GM08714 (cell line): ENCODE results near the gene STPG2.

Experiments used
- H3K4me3 ChIP-seq: fragments of 200-500 bp; sonication (Bioruptor generic); 2 replicates; pipeline ENCODE4 v1.5.1; 2014; ENCODE audit warnings: mild to moderate bottlenecking, low read length, inconsistent platforms
- ZNF274 ChIP-seq: IDR thresholded peaks from 2 replicates; pipeline ENCODE4 v1.6.1; 2012; ENCODE audit warnings: mild to moderate bottlenecking, low read depth, low read length

Gene STPG2

GRCh38 chr4:98117363-98117762, 25.9 kb downstream of the STPG2 start:
- H3K4me3 ChIP-seq = no peak overlapping the region
- no peak for TF ChIP-seq ZNF274

GRCh38 chr4:98113012-98113411, 30.3 kb downstream of the STPG2 start:
- no peak for TF ChIP-seq ZNF274
- H3K4me3 ChIP-seq = no peak overlapping the region

- H3K4me3 ChIP-seq = no peak overlapping the region
- TF ChIP-seq ZNF274 = no peak
Observed at GRCh38 chr4:98110929-98111328, 32.3 kb downstream of the STPG2 start.

- H3K4me3 ChIP-seq = no peak overlapping the region
- TF ChIP-seq ZNF274 = no peak
Observed at GRCh38 chr4:98110214-98110613, 33.1 kb downstream of the STPG2 start.

GRCh38 chr4:98102660-98103059, 40.6 kb downstream of the STPG2 start:
- H3K4me3 ChIP-seq = no peak overlapping the region

GRCh38 chr4:98101988-98102387, 41.3 kb downstream of the STPG2 start:
- H3K4me3 ChIP-seq = no peak overlapping the region
- no peak for TF ChIP-seq ZNF274

More at GRCh38 chr4:98102660-98103059, 40.6 kb downstream of the STPG2 start:
- TF ChIP-seq ZNF274 = no peak

- H3K4me3 ChIP-seq = no peak overlapping the region
Observed at GRCh38 chr4:98098764-98099163, 44.5 kb downstream of the STPG2 start.

GRCh38 chr4:98094118-98094517, 49.2 kb downstream of the STPG2 start:
- TF ChIP-seq ZNF274 = no peak
- H3K4me3 ChIP-seq = no peak overlapping the region

More at GRCh38 chr4:98098764-98099163, 44.5 kb downstream of the STPG2 start:
- TF ChIP-seq ZNF274 = no peak

GRCh38 chr4:98093662-98094061, 49.6 kb downstream of the STPG2 start:
- no peak overlapping the region for H3K4me3 ChIP-seq
- TF ChIP-seq ZNF274 = no peak

GRCh38 chr4:98092833-98093439, 50.3 kb downstream of the STPG2 start:
- TF ChIP-seq ZNF274 = no peak
- no peak overlapping the region for H3K4me3 ChIP-seq

- no peak overlapping the region for H3K4me3 ChIP-seq
- no peak for TF ChIP-seq ZNF274
Observed at GRCh38 chr4:98081936-98082335, 61.3 kb downstream of the STPG2 start.

- no peak overlapping the region for H3K4me3 ChIP-seq
- TF ChIP-seq ZNF274 = no peak
Observed at GRCh38 chr4:98068495-98068894, 74.8 kb downstream of the STPG2 start.

GRCh38 chr4:98055800-98056501, 87.3 kb downstream of the STPG2 start:
- no peak for TF ChIP-seq ZNF274
- no peak overlapping the region for H3K4me3 ChIP-seq

GRCh38 chr4:98046665-98047064, 96.6 kb downstream of the STPG2 start:
- no peak for TF ChIP-seq ZNF274
- no peak overlapping the region for H3K4me3 ChIP-seq

- no peak overlapping the region for H3K4me3 ChIP-seq
- no peak for TF ChIP-seq ZNF274
Observed at GRCh38 chr4:98030059-98030458, 113.2 kb downstream of the STPG2 start.

GRCh38 chr4:98027827-98028226, 115.4 kb downstream of the STPG2 start:
- no peak for TF ChIP-seq ZNF274
- H3K4me3 ChIP-seq = no peak overlapping the region

GRCh38 chr4:98026362-98026761, 116.9 kb downstream of the STPG2 start:
- no peak for TF ChIP-seq ZNF274
- H3K4me3 ChIP-seq = no peak overlapping the region
